Left ventricle myocardium superior (tissue), 1 donor: Measurements from ENCODE around the gene ACSBG1. TPM values are rescaled to one million over a fixed set of nuclear protein-coding genes. Genes with fewer than 3 reads are reported as not detected.

Experiments used
- total RNA-seq: library from RNA; stranded (reverse); fragmentation: NEBNext Ultra II Directional; extraction: Animal tissue kit (Norgen Biotek cat#: 25700); gene quantifications from one replicate; pipeline ENCODE4 v1.2.1, GENCODE V29; 2021
- donor health status: DM: no; HTN: yes; CAD: no; lungs with severe emphysema.

ACSBG1 gene
- total RNA-seq, 1 donor from 2014 or later, result 0.05 TPM

Other genes starting within 250 kb of the ACSBG1 start
- 11.9 TPM for gene TBC1D2B, start 156.9 kb downstream of the ACSBG1 start, total RNA-seq
- gene SH2D7, start 142.0 kb downstream of the ACSBG1 start, total RNA-seq, result not detected
- 16.4 TPM for gene CIB2, start 103.1 kb downstream of the ACSBG1 start, total RNA-seq
- gene IDH3A, start 85.2 kb downstream of the ACSBG1 start, total RNA-seq, result 470 TPM
- gene DNAJA4, start 30.0 kb upstream of the ACSBG1 start, total RNA-seq, result 85.9 TPM
- gene SKIC8, start 65.0 kb upstream of the ACSBG1 start, total RNA-seq, result 27.5 TPM
- not detected for gene CRABP1, start 105.8 kb upstream of the ACSBG1 start, total RNA-seq
- gene IREB2, start 203.7 kb upstream of the ACSBG1 start, total RNA-seq, result 25.2 TPM